Activated CD4-positive, alpha-beta T cell treated with anti-CD3 and anti-CD28 coated beads for 36 hours (primary cell): ENCODE measurements around the gene GTF2H2. TPM values are rescaled to one million over a fixed set of nuclear protein-coding genes. Genes with fewer than 3 reads are reported as not detected.
"Not testable (repeated sequence)": the region's sequence is repeated elsewhere in the genome, so short reads cannot be mapped to it uniquely, and the experiment has no call there.

Experiments
- ATAC-seq: fragments of 200-7000 bp; cut with Tn5 transposase; one replicate; pipeline ENCODE4 v1.10.0; 2021; ENCODE audit warnings: mild to moderate bottlenecking, moderate library complexity
- CTCF ChIA-PET: fragments of 350-600 bp; sonication (Branson Sonifier 250); formaldehyde crosslinking; loops from one replicate; lab custom pipeline; 2021; ENCODE audit warnings: antibody characterized with exemption; lab: Charles Lee
- POLR2A ChIA-PET: fragments of 350-600 bp; sonication (Branson Sonifier 250); formaldehyde crosslinking; loops from one replicate; lab custom pipeline; 2021; ENCODE audit warnings: antibody characterized with exemption, inconsistent platforms; lab: Charles Lee
- DNase-seq: peaks from one replicate; pipeline ENCODE4 v3.0.0-alpha.2; 2020
- H3K27ac Mint-ChIP-seq: one replicate; pipeline ENCODE4 v1.8.0; 2021; ENCODE audit warnings: mixed read lengths
- H3K27me3 Mint-ChIP-seq: one replicate; pipeline ENCODE4 v1.8.0; 2021; ENCODE audit warnings: mixed read lengths
- H3K36me3 Mint-ChIP-seq: one replicate; pipeline ENCODE4 v1.8.0; 2021; ENCODE audit warnings: low read depth, mixed read lengths
- H3K4me1 Mint-ChIP-seq: one replicate; pipeline ENCODE4 v1.8.0; 2021; ENCODE audit warnings: mixed read lengths
- H3K4me3 Mint-ChIP-seq: one replicate; pipeline ENCODE4 v1.8.0; 2021; ENCODE audit warnings: mild to moderate bottlenecking, moderate library complexity, mixed read lengths
- H3K9me3 Mint-ChIP-seq: one replicate; pipeline ENCODE4 v1.8.0; 2021; ENCODE audit warnings: low read depth, mixed read lengths
- intact Hi-C, 2 experiments: fragments of 100-400 bp; cut with DNase I in 1 of 2; cut with micrococcal nuclease in 1 of 2; formaldehyde crosslinking; loops; one replicate each; pipeline versions ENCODE4 v1.14.2 to v1.15.1; 2022 to 2024; cut with DNase I, micrococcal nuclease
- total RNA-seq, 2 experiments: library from RNA; stranded (reverse); gene quantifications; one replicate each; pipeline ENCODE4 v1.2.3, GENCODE V29; 2021

GTF2H2 gene
- total RNA-seq, 2 experiments from 2014 or later, result 22.7 to 26.9 TPM

GRCh38 chr5:71061322-71061721 is 6.2 kb downstream of the GTF2H2 start:
- H3K9me3 Mint-ChIP-seq, ATAC-seq, POLR2A ChIA-PET, H3K4me1 Mint-ChIP-seq, CTCF ChIA-PET, H3K4me3 Mint-ChIP-seq, DNase-seq, H3K27me3 Mint-ChIP-seq, intact Hi-C loops, H3K36me3 Mint-ChIP-seq, H3K27ac Mint-ChIP-seq: not testable (repeated sequence)

DNA sequence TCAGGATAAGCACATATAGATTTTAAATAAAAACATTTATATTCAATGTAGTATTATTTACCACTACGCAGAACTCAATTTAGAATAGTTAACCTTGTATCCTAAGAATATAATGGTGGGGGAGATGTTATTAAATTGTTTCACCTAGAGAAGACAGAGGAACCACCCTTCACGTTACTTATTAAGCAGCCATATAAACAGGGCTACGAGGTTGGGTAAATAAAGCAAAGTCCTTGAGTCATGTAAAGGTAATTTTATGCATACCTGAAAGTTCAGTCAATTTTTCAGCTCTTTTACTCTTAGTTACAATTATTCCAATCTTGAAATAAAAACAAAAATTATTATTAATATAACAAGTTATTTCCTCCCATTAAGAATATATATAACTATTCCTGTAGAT is 8.1 kb downstream of the GTF2H2 start:
- DNase-seq, result not testable (repeated sequence)

DNA sequence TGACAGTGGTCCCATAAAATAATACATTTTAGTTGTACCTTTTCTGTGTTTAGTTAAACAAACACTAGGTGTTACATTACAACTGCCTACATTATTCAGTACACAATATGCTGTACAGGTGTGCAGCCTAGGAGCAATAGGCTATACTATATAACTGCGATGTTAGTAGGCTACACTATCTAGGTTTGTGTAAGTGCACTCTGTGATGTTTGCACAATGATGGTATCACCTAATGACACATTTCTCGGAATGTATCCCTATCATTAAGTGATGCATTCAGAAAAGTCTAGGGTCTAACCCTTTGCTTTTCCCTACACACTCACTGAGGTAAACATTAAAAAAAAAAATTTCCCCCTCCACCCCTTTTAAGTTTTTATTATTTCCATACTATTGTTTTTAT is 22.7 kb downstream of the GTF2H2 start:
- POLR2A ChIA-PET, H3K4me1 Mint-ChIP-seq, intact Hi-C loops, H3K4me3 Mint-ChIP-seq, H3K27me3 Mint-ChIP-seq, H3K27ac Mint-ChIP-seq, CTCF ChIA-PET, DNase-seq, ATAC-seq, H3K36me3 Mint-ChIP-seq, H3K9me3 Mint-ChIP-seq: not testable (repeated sequence)

More for the DNA sequence above, 8.1 kb downstream of the GTF2H2 start:
- CTCF ChIA-PET, H3K4me3 Mint-ChIP-seq, H3K36me3 Mint-ChIP-seq, H3K27ac Mint-ChIP-seq, POLR2A ChIA-PET, H3K4me1 Mint-ChIP-seq, intact Hi-C loops, H3K27me3 Mint-ChIP-seq, H3K9me3 Mint-ChIP-seq, ATAC-seq: not testable (repeated sequence)

- H3K4me3 Mint-ChIP-seq, intact Hi-C loops, CTCF ChIA-PET, H3K27ac Mint-ChIP-seq, H3K27me3 Mint-ChIP-seq, DNase-seq, H3K9me3 Mint-ChIP-seq, H3K36me3 Mint-ChIP-seq, POLR2A ChIA-PET, ATAC-seq, H3K4me1 Mint-ChIP-seq: not testable (repeated sequence)
Observed at GRCh38 chr5:71044128-71044527, 23.3 kb downstream of the GTF2H2 start.

- DNase-seq, H3K27ac Mint-ChIP-seq, intact Hi-C loops, H3K4me1 Mint-ChIP-seq, ATAC-seq, POLR2A ChIA-PET, H3K9me3 Mint-ChIP-seq, H3K27me3 Mint-ChIP-seq, CTCF ChIA-PET, H3K4me3 Mint-ChIP-seq, H3K36me3 Mint-ChIP-seq: not testable (repeated sequence)
Observed at GRCh38 chr5:71031046-71031776, 36.3 kb downstream of the GTF2H2 start.

DNA sequence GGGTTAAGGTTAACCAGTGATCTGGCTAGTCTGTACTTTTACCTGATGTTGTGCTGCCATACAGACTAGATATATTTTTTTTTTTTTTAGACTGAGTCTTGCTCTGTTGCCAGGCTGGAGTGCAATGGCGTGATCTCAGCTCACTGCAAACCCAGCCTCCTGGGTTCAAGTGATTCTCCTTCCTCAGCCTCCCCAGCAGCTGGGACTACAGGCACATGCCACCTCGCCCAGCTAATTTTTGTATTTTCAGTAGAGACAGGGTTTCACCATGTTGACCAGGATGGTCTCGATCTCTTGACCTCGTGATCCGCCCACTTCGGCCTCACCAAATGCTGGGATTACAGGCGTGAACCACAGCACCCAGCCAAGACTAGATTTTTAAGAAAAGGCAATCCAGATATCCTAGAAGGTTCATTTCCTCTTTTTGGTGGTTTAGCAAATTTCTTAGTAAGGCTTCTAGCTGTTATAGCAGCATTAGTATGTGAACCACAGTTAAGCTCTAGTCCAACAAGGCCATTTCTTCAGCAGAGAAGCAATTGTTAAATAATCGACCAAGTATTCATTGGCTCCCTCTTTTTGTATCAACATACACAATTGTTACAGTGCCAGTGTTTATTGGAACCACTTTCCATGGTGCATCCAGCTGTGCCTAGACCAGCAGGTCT is 42.1 kb downstream of the GTF2H2 start, which contains the start of gene NAIP:
Gene NAIP, minus strand, starts transcription at position 51 of the 665 bp plus-strand sequence. CDS start 12,424 bp downstream, outside the sequence.
- H3K27me3 Mint-ChIP-seq, H3K9me3 Mint-ChIP-seq, H3K27ac Mint-ChIP-seq, H3K4me1 Mint-ChIP-seq, POLR2A ChIA-PET, H3K4me3 Mint-ChIP-seq, CTCF ChIA-PET, DNase-seq, intact Hi-C loops, H3K36me3 Mint-ChIP-seq, ATAC-seq: not testable (repeated sequence)

DNA sequence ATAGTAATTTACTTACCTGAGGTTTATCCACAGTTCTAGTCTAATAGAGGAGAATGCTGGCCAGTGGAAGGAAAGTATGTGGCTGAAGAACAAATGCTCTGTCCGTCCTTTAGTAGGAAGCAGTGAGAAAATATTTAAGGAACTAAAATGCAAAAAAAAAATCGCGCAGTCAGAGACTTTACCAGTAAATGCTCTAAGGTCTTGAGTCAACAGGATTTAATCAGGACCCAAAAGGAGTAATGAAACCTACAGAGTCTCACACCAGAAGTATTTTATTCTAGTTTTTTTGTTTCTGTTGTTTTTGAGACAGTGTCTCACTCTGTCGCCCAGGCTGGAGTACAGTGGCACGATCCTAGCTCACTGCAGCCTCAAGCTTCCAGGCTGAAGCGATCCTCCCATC is 46.8 kb downstream of the GTF2H2 start:
- H3K4me3 Mint-ChIP-seq, H3K9me3 Mint-ChIP-seq, H3K27ac Mint-ChIP-seq, ATAC-seq, H3K27me3 Mint-ChIP-seq, POLR2A ChIA-PET, H3K36me3 Mint-ChIP-seq, DNase-seq, CTCF ChIA-PET, intact Hi-C loops, H3K4me1 Mint-ChIP-seq: not testable (repeated sequence)

GRCh38 chr5:71018376-71019005 is 49.0 kb downstream of the GTF2H2 start:
- H3K4me3 Mint-ChIP-seq, intact Hi-C loops, H3K27me3 Mint-ChIP-seq, POLR2A ChIA-PET, H3K36me3 Mint-ChIP-seq, CTCF ChIA-PET, ATAC-seq, DNase-seq, H3K9me3 Mint-ChIP-seq, H3K4me1 Mint-ChIP-seq, H3K27ac Mint-ChIP-seq: not testable (repeated sequence)

- no peaks in the 10 kb centered on the region for H3K27me3 Mint-ChIP-seq
- ChIA-PET POLR2A (no interaction called here), CTCF (interaction anchor here (0.5 kb wide), 1 partner anchor 1896 kb away, joined by 3 read pairs; no protein-coding TSS in a partner anchor)
- intact Hi-C loops, result no loop called here
- no peaks in the 10 kb centered on the region for H3K4me1 Mint-ChIP-seq
- no peak overlapping the region for H3K27ac Mint-ChIP-seq
- H3K36me3 Mint-ChIP-seq, result no peaks in the 10 kb centered on the region
- no peak overlapping the region for H3K4me3 Mint-ChIP-seq
- no peaks in the 10 kb centered on the region for H3K9me3 Mint-ChIP-seq
- DNase-seq, result no peak
- no peak for ATAC-seq
Observed at GRCh38 chr5:71014176-71014575, 53.3 kb downstream of the GTF2H2 start.

GRCh38 chr5:71013575-71013974 is 53.9 kb downstream of the GTF2H2 start:
- H3K4me3 Mint-ChIP-seq, result no peak overlapping the region
- H3K36me3 Mint-ChIP-seq, result no peaks in the 10 kb centered on the region
- no peak overlapping the region for H3K27ac Mint-ChIP-seq
- no peaks in the 10 kb centered on the region for H3K4me1 Mint-ChIP-seq
- DNase-seq (no peak), ATAC-seq (no peak)
- POLR2A ChIA-PET, result no interaction called here
- CTCF ChIA-PET, result interaction anchor here (0.5 kb wide), 1 partner anchor 1895 kb away, joined by 3 read pairs; no protein-coding TSS in a partner anchor
- no peaks in the 10 kb centered on the region for H3K9me3 Mint-ChIP-seq
- intact Hi-C loops, result no loop called here
- H3K27me3 Mint-ChIP-seq, result no peaks in the 10 kb centered on the region

DNA sequence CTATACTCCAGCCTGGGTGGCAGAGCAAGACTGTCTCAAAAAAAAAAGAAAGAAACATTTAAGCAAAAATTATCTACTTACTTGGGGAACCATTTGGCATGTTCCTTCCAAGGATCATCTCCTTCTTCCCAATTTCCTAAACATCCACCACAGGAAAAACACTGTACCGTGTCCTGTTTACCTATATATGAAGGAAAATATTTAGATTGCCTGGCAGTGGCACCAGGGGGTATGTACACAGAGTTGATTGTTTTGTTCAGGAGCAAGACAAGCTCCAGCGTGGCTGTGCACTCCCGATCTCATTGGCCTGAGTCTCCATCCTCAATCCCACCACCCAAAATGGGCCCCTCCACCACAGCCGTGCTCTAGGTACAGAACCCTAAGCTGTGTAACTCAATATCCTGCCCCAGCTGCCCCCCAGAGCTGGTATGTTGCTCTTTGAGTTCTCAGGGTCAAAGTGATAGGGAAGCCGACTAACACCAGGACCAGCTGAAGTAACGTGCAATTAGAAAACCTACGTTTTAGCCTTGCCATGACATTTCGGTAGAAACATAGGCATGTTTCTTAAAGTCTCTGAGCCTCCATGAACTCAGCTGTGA is 56.2 kb downstream of the GTF2H2 start:
- ATAC-seq, result no peak
- ChIA-PET CTCF (no interaction called here), POLR2A (no interaction called here)
- Mint-ChIP-seq H3K4me3 (no peak overlapping the region), H3K4me1 (no peaks in the 10 kb centered on the region), H3K36me3 (no peaks in the 10 kb centered on the region), H3K27ac (no peak overlapping the region), H3K9me3 (no peaks in the 10 kb centered on the region), H3K27me3 (no peaks in the 10 kb centered on the region)
- DNase-seq, result no peak
- intact Hi-C loops, result no loop called here
